MCF 10A (cell line): Measurements from ENCODE around the gene MATCAP1. TPM values are rescaled to one million over a fixed set of nuclear protein-coding genes. Genes with fewer than 3 reads are reported as not detected.

ENCODE experiments used
- BruUV-seq: library from RNA; stranded (reverse); fragments of 400-500 nt; replicated peaks from 2 replicates; lab custom pipeline; 2021; lab: Mats Ljungman, UMichigan
- CTCF ChIA-PET: fragments of 300-600 bp; sonication (Branson Sonifier 250); formaldehyde crosslinking; extraction: SDS; loops from one replicate; lab custom pipeline; 2021; ENCODE audit warnings: antibody characterized with exemption, inconsistent platforms; lab: Yijun Ruan, JAX
- POLR2A ChIA-PET: fragments of 300-600, 350-650 bp; sonication (Branson Sonifier 250); formaldehyde crosslinking; extraction: SDS; loops from one replicate; lab custom pipeline; 2020; ENCODE audit warnings: antibody characterized with exemption, inconsistent platforms; lab: Yijun Ruan, JAX
- DNase-seq: peaks from one replicate; pipeline ENCODE4 v3.0.0-alpha.2; 2018; ENCODE audit not compliant: unreplicated experiment
- H3K27ac Mint-ChIP-seq: one replicate; pipeline ENCODE4 v1.8.0; 2022; ENCODE audit warnings: mild to moderate bottlenecking, low read depth, mixed read lengths; ENCODE audit not compliant: unreplicated experiment
- H3K27me3 Mint-ChIP-seq: one replicate; pipeline ENCODE4 v1.8.0; 2022; ENCODE audit warnings: mixed read lengths; ENCODE audit not compliant: insufficient read depth, unreplicated experiment
- H3K36me3 Mint-ChIP-seq: one replicate; pipeline ENCODE4 v1.8.0; 2022; ENCODE audit warnings: mild to moderate bottlenecking, moderate library complexity, mixed read lengths; ENCODE audit not compliant: insufficient read depth, unreplicated experiment
- H3K4me1 Mint-ChIP-seq: one replicate; pipeline ENCODE4 v1.8.0; 2022; ENCODE audit warnings: mixed read lengths; ENCODE audit not compliant: insufficient read depth, unreplicated experiment
- H3K4me3 Mint-ChIP-seq: one replicate; pipeline ENCODE4 v1.8.0; 2022; ENCODE audit warnings: mild to moderate bottlenecking, moderate library complexity, mixed read lengths; ENCODE audit not compliant: unreplicated experiment
- H3K9me3 Mint-ChIP-seq: one replicate; pipeline ENCODE4 v1.8.0; 2022; ENCODE audit warnings: mixed read lengths; ENCODE audit not compliant: unreplicated experiment
- CTCF ChIP-seq: fragments of 200-600 bp; IDR thresholded peaks from one replicate; pipeline ENCODE4 v1.8.0; 2022; ENCODE audit warnings: antibody characterized with exemption, mild to moderate bottlenecking; ENCODE audit not compliant: unreplicated experiment
- intact Hi-C: fragments of 100-400 bp; cut with micrococcal nuclease; formaldehyde crosslinking; loops from 2 replicates; pipeline ENCODE4 v1.14.1; 2022
- total RNA-seq: library from RNA; stranded (reverse); gene quantifications from 2 replicates; pipeline ENCODE4 v1.2.3, GENCODE V29; 2022

MATCAP1 gene
- total RNA-seq, 1 experiment from 2014 or later: 18.1 TPM

GRCh38 chr16:67173808-67174705 lies 9.7 kb downstream of the MATCAP1 start:
- H3K27me3 Mint-ChIP-seq: no peaks in the 10 kb centered on the region
- POLR2A ChIA-PET: interaction anchor here (0.6 to 6.5 kb wide), 18 partner anchors 10 to 388 kb away, joined by 3 to 94 read pairs (median 6); partner anchors contain the start of genes E2F4, EXOC3L1, FBXL8 and FHOD1
- no TSS peak for BruUV-seq
- CTCF ChIA-PET: interaction anchor here (0.6 to 2.5 kb wide), 18 partner anchors 8 to 373 kb away, joined by 3 to 12 read pairs (median 4); partner anchors contain the start of genes FBXL8, MATCAP1, TERB1 and TRADD
- peaks cover 61% of the 10 kb centered on the region for H3K4me1 Mint-ChIP-seq
- TF ChIP-seq CTCF: peak; percentile 8
- H3K27ac Mint-ChIP-seq: peak overlapping the region; percentile 79
- no peaks in the 10 kb centered on the region for H3K9me3 Mint-ChIP-seq
- H3K36me3 Mint-ChIP-seq: peaks cover 30% of the 10 kb centered on the region
- peak; percentile 91 for DNase-seq
- intact Hi-C loops: no loop called here
- peak overlapping the region; percentile 81 for H3K4me3 Mint-ChIP-seq

GRCh38 chr16:67173323-67173722 lies 10.4 kb downstream of the MATCAP1 start:
- no TSS peak for BruUV-seq
- no peak for TF ChIP-seq CTCF

GRCh38 chr16:67170949-67171649 lies 12.7 kb downstream of the MATCAP1 start:
- POLR2A ChIA-PET: interaction anchor here (0.9 to 2.8 kb wide), 9 partner anchors 11 to 290 kb away, joined by 3 to 51 read pairs (median 5); partner anchors contain the start of genes ELMO3, FBXL8, MATCAP1 and PDP2

More at GRCh38 chr16:67173323-67173722, 10.4 kb downstream of the MATCAP1 start:
- POLR2A ChIA-PET: interaction anchor here (0.6 to 6.5 kb wide), 15 partner anchors 11 to 391 kb away, joined by 3 to 94 read pairs (median 7); partner anchors contain the start of genes EXOC3L1, FBXL8, FHOD1 and MATCAP1
- no peaks in the 10 kb centered on the region for H3K9me3 Mint-ChIP-seq
- CTCF ChIA-PET: interaction anchor here (0.6 to 2.2 kb wide), 14 partner anchors 9 to 372 kb away, joined by 3 to 9 read pairs (median 4); partner anchors contain the start of genes FBXL8, TERB1, TMEM208 and TRADD
- H3K27me3 Mint-ChIP-seq: no peaks in the 10 kb centered on the region
- intact Hi-C loops: no loop called here
- peak overlapping the region; percentile 81 for H3K4me3 Mint-ChIP-seq
- H3K27ac Mint-ChIP-seq: peak overlapping the region; percentile 79
- DNase-seq: no peak
- H3K36me3 Mint-ChIP-seq: peaks cover 23% of the 10 kb centered on the region
- peaks cover 55% of the 10 kb centered on the region for H3K4me1 Mint-ChIP-seq

More at GRCh38 chr16:67170949-67171649, 12.7 kb downstream of the MATCAP1 start:
- peak overlapping the region; percentile 83 for H3K4me3 Mint-ChIP-seq
- TSS peak; percentile 44 for BruUV-seq
- CTCF ChIA-PET: interaction anchor here (1.0 kb wide), 1 partner anchor 12 kb away, joined by 4 read pairs; the partner anchor contains the start of genes FBXL8 and TRADD
- H3K27me3 Mint-ChIP-seq: no peaks in the 10 kb centered on the region
- H3K36me3 Mint-ChIP-seq: peaks cover 17% of the 10 kb centered on the region
- H3K4me1 Mint-ChIP-seq: peaks cover 41% of the 10 kb centered on the region
- TF ChIP-seq CTCF: no peak
- DNase-seq: no peak
- H3K27ac Mint-ChIP-seq: peak overlapping the region; percentile 90
- intact Hi-C loops: loop anchor here (1.0 kb wide), 1 partner anchor 10 kb away; no protein-coding TSS in a partner anchor
- no peaks in the 10 kb centered on the region for H3K9me3 Mint-ChIP-seq
